Activated CD4-positive, alpha-beta T cell treated with anti-CD3 and anti-CD28 coated beads, Interleukin-2, amount 50 U/mL, for 4 hours (primary cell): Measurements from ENCODE around the gene KLHDC8A.
A peak's percentile ranks its signal among the peaks of the same experiment; 100 is the strongest.

Experiments
- DNase-seq, 2 experiments: peaks; one replicate each; pipeline ENCODE4 v3.0.0-alpha.2; 2020

Gene KLHDC8A

DNA sequence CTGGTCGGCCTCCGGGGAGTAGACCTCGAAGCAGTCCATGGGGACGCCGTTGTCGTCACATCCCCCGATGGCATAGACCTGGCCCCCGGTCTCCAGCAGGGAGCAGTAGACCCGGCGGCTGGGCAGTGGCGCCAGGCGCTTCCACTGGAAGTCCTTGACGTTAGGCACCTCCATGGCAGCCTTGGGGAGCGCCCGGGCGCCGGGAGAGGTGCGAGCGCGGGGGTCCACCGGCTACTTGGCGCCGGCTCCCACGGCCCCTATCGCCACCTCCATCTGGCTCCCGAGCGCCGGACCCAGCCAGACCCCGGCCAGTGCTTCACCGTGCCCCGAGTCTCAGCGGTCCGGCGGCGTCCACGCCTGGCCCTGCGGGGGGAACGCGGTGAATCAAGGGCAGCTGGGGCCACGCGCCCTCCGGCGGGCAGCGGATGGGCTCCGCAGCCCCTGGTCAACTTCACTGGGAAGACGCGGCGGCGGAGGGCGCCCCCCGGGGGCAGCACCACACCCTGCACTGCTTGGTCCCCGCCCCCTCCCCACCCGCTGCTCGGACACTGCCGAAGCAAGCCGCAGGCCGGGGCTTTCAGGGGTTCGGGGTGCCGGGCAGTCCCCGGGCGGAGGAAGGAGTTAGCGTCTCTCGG lies 13.2 kb downstream of the KLHDC8A start:
- no peak for DNase-seq

DNA sequence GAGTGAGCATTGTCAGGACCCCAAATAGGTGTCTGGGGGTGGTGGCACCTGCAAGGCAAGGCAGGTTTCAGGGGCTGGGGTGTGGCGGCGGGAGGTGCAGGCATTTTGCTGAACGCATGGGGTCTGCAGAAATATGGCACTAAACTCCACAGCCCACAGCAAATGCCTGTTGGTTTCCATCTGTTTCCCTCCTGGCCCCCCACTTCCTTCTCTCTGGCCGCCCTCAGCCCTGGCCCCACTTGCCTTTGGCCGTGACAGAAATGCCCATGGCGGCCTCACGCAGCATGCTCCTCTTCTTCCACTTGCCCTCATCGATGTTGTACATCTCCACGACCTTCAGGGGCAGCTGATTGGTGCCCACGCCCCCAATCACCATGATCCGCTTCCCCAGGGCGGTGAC lies 13.7 kb downstream of the KLHDC8A start:
- no peak for DNase-seq

DNA sequence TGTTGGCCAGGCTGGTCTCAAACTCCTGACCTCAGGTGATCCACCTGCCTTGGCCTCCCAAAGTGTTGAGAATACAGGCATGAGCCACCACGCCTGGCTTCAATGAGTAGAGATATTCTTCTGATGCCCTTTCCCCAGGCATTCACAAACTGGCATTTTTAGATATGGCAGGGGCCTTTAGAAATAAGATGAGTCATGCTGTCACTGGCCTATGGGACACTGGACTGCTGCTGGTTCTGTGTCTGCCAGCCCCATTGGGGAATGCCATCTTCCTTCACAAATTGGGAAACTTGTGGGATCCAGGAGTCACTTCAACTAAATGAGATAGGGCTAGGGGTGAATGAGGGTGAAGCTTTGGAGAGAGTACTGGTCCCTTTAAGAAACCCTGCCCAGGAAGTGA lies 16.0 kb downstream of the KLHDC8A start:
- no peak for DNase-seq

DNA sequence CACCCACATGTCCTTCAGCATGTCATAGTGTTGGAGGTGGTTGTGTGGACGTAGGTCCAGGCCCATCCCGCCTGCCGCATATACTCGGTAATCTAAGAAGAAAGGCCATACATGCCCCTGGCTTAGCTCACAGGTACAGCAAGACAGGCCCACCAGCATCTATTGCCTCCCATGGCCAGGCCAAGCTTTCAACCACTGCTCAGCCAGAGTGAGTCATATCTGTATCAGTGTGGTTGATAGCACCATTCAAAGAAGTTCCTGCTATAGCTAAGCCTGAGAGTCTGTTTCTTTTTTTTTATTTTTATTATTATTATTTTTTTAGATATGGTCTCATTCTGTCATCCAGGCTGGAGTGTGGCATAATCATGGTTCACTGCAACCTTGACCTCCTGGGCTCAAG lies 17.0 kb downstream of the KLHDC8A start:
- no peak for DNase-seq

DNA sequence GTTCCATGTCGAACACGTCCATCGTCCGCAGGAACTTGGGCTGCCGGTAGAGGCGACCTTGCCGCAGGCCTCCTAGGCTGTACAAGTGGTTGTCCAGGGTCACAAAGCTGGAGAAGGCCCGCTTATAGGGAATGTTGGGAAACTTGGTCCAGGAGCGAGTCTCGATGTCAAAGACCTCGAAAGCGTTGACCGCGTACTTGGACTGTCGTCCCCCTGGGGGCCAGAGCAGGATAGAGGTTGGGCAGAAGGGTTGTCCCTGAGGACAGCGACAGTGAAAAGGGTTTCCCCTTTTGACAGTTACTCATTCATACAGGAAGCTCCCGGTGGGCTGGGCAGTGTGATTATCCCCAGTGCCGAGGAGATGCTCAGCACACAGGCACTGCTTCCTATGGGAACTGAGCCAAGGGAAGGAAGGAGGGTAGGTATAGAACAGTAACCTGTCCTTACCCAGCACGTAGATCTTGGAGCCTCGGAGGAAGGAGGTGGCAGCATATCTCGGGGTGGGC lies 17.5 kb downstream of the KLHDC8A start:
- DNase-seq: no peak

DNA sequence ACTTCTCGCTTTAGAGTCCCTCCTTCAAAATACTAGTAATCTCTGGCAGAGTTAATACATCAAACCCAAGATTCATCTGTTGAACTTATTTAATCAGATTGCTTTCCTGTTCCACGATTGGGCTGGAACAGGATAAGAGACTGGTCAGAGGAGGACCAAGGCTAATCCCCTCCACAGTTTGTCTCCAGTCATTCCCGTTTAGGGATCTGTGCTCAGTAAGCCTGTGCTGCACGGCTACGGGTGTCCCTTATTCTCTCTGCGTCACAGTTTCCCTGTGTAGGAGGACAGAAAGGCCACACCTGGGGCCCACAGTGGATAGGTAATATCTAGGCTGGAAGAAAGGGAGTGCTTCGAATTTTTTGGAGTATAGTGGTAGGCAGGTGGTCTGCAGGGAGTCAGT lies 18.7 kb downstream of the KLHDC8A start:
- DNase-seq: no peak

DNA sequence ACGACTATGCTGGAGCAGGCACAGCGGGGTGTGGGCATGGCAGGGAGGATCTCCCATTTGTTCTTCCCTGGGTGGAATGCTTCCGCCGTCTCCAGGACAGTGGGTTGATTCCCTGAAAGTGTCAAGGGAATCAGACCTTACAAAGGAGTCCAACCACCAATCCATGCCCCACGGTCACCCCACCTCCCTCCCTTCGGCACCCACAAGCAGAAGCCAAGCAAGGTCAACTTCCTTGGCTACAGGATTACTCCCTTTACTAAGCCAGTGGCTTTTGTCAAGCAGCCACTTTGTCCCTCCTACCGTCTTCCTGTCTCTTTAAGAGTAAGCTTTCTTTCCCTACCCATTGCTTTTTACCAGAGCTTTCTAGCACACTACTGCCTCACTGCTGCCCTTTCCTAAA lies 19.2 kb downstream of the KLHDC8A start:
- DNase-seq: no peak

DNA sequence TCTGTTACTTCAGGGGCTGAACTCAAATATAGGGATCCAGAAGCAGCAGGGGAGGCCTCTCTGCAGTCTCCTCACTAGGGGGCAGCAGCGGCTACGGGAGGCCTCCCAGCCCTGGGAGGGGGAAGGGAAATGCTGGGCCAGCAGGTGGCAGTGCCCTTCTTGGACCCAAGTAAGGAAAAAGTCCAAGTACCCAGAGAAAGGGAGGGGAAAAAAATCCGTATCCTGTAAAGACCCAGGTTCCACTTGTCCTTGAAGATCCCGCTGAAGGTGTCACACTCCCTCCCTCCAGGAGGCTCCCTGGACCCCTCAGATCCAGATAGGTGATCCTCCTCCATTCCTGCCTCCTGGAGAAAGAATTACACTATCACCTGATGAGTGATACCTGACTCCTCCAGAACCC lies 21.0 kb downstream of the KLHDC8A start:
- peak; percentile 73 to 77 for DNase-seq

DNA sequence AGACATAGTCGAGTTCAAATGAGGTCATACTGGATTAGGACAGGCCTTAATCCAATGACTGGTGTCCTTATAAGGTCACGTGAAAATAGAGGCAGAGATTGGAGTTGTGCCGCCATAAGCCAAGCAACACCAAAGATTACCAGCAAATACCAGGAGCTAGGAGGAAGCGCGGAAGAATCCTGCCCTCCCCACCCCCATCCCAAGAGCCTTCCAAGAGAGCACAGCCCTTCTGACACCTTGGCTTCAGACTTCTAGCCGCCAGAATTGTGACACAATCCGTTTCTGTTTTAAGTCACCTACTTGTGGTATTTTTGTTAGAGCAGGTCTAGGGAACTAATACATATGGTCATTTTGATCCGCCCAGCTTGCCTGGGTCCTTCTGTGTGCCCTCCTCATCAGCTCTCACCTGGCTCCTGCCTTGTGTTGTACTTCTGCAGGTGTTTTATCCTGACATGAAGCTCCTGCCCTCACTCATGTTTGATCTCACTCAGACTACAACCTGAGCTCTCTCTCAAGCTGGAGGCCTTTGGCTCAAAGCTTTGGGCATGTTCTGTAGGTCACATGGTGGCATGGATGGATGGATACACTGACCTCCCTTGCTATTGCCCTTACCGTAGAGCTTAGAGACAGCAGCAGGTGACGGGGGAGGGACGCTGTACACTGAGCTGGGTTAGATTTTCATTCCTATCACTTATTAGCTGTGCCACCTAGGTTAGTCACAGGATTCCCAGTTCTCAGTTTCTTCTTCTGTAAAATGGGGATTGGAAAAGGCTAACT lies 24.5 kb downstream of the KLHDC8A start:
- no peak for DNase-seq

DNA sequence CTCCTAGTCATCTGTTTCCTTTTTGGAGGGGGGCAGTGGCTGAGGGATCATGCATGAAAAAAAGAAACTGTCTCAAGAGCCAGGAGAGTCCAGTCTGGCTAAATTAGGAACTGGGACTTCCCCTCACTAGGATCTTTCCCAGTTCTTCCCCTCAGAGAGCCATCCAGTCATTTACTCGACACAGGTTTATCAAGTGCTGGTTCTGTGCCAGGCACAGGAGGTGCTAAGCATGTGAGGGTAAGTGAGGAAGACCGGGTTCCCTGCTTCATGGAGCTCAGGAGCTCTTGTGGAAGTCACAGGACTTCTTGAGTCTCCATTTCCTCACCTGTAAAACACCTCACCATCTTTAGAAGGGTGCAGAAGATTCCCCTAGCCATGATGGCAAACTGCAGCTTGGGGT lies 26.6 kb downstream of the KLHDC8A start:
- DNase-seq: no peak

DNA sequence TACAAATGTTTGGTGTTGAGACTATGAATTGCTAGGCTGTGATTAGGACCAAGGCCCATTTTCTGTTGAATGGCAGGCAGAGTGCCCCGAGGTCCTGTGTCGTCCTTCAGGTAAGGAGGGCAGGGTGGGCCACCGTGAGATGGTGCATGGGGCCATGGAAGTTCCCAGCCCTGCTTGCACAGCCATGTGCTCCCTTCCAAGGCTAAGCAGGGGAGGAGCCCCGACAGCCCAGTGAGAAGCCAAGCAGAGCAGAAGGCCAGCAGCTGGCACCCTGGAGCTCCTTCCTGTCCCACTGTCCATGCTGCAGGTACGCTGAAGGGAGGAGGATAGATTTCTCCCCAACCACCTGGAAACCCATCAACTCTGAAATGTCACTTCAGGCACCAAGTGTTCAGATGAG lies 27.0 kb downstream of the KLHDC8A start:
- DNase-seq: no peak

DNA sequence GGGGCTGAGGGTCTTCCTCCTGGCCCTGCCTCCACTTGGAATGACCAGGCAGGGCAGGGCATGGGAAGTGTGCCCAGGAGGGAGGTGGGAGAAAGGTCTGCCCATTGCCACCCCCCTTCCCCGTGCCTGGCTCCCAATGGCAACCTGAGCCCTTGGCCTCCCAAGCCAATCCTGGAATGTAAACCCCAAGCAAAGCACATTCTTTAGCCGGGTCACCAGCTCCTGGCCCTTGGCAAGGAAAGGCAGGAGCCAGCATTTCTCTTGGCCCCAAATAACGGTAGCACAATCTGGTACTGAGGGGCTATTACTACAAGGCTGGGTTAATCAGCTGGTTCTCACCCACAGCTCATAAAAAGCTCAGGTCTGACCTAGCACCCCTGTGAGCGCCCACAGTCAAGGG lies 28.2 kb downstream of the KLHDC8A start:
- no peak for DNase-seq

DNA sequence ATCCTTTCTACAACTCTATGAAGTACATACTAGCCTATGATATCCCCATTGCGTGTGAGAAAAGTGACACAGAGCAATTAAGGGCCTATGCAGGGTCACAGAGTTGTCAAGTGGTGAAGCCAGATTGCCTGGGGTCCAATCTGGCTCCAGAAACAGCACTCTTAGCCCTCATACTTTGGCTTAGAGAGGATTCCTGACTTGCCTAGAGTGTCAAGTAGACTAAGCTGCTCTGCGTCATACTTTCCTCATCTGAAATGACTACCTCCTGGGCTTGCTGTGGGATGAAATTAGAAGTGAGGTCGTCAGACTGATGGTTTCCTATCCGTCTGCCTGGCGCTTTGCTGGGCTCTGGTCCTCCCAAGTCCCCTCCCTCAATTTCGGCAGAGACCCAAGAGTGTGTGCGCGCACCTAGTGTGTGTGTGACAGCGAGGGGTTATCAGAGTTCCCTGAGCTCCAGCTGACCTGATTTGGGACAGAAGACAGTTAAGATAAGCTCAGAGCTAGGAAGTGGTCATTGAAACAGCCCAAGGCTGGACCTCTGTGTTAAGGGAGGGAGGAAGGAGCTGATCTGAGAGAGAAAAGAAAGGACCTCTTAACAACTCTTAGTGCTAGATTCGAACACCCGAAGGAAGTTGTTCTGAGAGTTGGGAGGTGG lies 29.8 kb downstream of the KLHDC8A start:
- no peak for DNase-seq

DNA sequence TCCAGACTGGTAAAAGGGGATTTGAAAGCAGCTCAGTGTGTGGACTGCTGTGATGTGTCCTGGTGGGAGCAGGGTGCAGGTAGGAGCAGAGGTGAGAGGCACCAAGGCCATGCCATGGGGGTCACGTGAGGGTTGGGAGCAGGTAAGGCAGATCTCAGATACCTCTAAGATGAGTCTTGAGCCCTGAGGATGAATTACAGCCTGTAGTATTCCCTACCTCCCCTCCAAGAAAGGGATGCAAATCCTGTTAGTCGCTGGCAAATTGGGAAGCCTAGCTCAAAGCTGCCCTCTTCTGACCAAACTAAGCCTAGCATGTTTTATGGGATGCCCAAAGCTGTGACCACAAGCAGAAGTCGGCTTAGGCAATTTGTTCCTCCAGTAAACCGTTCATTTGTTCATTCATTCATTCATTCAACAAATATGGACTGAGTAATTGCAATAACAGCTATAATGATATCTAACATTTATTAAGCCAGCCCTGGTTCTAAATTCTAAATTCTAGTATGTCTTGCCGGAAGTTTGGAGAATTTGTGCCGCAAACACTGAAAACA lies 31.3 kb downstream of the KLHDC8A start:
- DNase-seq: peak; percentile 34 to 51

DNA sequence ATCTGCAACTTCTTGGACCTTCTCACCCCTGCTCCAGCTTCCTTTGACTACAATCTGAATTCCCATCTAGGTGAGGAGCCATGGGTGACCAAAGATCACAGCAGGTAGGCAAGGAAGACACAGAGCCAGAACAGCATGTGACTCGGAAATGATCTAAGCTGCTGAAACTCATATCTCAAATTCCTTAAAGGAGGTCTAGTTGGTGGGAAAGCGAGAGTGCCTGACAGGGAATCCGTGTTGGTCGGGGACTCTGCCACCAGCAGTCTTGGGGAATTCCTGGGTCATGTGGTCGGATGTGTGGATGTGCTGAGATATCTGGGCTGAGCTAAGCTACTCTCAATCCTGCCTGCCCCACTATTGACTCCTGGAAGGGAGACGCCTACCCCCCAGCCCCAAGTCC lies 31.9 kb downstream of the KLHDC8A start:
- no peak for DNase-seq

DNA sequence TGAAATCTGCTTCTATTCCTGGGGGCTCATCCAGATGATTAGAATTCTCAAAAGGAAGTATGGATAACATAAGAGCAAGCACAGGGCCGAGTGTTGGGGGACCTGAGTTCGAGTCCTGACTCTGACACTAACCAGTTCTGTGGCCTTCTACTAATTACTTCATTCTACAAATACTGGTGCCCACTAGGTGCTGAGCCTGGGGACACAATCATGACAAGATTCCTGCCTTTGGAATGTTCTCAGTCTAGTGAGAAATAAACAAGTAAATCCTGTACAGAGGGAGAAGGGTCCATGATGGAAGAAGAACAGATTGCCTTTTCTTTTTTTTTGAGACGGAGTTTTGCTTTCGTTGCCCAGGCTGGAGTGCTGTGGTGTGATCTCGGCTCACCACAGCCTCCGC lies 32.9 kb downstream of the KLHDC8A start:
- DNase-seq: no peak

DNA sequence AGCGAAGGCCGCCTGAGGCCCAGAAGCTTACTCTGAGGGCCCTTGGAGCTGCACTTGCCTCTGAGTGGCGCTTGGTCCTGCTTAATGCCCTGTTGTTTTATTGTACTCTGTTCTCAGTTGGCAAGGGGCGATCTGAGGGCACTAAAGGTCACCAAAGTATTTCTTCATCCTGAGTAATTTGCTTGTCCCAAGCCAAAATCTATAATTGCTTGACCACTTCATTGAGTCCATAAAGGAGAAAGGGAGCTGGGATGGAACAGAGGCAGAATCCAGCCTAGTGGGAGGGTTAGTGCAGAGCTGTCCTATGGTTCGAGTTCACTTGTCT lies 34.8 kb downstream of the KLHDC8A start:
- no peak for DNase-seq

DNA sequence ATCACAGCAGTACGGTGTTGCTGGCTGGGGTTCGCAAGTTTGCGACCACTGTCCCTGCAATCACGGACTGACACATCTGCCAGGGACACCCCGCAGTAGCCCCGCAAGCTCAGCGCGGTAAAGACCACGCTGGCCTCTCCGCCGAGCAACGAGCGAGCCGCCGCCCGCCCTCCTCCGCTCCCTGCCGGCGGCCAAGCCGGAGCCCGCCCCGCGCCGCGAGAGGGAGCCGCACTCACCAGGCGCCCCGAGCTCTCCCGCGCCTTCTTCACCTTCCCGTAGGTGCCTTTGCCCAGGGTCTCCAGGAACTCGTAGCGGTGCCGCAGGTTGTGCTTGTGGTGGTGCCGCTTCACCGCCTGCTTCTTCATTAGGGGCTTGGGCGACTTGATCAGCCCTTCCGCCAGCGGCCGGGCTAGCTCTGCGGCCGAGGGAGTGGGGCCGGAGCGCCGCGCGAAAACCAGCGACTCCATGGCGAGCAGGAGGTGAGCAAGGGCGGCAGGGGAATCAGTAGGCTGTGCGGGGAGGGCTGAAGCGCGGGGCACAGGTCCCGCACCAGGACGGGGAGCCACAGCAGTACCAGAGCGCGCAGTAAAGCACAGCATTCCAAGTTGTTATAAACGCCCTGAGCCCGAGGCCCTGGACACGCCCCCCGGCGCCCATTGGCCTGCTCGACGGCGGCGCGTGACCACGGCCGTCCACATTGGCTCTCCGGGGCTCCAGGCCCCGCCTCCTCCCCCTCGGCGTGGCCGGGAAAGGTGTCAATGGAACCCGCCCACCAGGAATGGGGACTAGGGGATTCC lies 35.4 kb downstream of the KLHDC8A start, which contains the start of gene NUAK2:
NUAK2 (minus strand) TSS at position 584 of the 797 bp plus-strand sequence; CDS start at position 467, 117 bp downstream.
- peak; percentile 78 for DNase-seq

DNA sequence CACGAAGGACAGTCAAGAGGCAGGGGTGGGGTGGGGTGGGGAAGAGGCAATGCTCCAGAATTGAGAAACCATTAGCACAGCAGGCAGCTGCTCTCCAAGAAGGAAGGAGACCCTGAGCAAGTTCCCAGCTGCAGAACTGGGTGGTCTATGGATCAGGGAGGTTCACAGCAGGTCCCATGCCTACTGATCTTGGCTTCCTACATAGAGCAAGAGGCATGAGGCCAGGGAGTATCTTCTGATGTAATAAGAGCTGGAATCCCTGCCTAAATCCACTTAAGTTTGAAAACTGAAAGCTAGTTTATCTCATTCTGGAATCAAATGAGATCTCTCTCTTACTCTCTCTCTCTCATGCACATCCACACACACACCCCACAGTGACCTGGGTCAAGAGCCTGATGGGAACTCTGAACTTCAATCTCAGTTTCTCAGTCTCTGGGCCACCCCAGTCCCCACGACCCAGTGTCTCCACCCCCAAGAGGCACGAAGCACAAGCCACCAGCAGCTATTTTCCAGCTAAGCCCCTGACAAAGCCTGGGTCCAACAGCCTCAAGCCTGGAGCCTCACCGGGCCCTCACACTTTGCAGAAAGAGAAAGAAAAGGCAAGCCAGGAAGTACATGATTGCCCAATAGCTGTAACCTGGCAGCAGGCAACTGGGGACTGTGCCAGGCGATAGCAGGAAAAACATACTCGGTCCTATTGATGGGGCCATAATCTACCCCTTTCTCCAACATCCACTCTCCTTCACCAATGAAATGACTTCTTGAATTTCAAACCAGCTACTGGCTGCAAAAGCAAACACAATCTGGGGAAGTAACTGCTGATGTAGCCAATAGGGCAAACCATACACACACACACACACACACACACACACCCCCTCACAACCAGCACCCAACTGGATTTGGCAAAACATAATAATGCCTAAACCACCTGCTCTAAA lies 37.4 kb downstream of the KLHDC8A start:
- no peak for DNase-seq

DNA sequence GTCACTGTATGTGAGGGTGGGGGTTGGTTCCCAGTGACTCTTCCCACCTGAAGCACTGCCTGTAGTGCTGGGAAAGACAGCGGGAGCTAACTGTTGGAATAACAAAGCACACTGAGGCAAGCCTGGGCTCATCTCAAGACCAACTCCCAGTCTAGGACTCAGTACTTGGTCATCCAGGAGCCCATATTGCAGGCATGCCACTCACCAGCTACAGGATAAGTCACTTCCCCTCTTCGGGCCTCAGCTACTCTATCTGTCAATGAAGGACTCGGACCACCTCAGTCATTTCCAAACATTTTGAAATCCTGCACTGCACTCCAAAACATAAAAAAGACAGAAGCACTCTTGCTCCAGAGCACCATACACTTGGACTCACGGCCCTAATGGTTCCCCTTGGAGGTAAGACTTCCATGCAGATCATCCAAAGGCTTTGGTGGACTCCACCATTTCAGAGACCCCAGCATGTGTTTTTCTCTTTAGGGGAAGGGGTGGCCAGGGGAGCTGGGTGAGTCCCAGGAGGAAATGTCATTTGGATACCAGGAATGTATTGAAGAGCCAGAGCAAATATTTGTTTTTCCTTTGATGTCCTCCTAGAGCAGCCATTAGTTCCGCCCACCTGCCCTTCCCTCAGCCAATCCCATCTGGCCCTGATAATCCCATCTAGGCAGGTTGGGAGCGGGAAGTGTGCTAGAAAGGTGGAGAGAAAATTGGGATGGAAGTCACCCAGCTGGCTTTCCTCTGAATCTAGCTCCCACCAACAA lies 38.3 kb downstream of the KLHDC8A start:
- no peak for DNase-seq
